ENCODE measurements around the gene ARID4B. TPM values are rescaled to one million over a fixed set of nuclear protein-coding genes. Genes with fewer than 3 reads are reported as not detected.

ARID4B gene
- total and polyA plus RNA-seq, 2 donors (not counting 3 experiments of a cell fraction or from before 2014, with no cell fraction given): 6.7 to 40.7 TPM

- H4K20me1 ChIP-seq (replicated peaks; ENCODE audit: control insufficient read depth, extremely low read depth, insufficient read depth, low read length): no peaks in the 10 kb centered on the region
- DNase-seq (ENCODE audit: low read depth, low spot score) (no peak), FAIRE-seq (no peak)
- H3K9me1 ChIP-seq (replicated peaks; ENCODE audit: control insufficient read depth, extremely low read depth, insufficient read depth, low read length): no peaks in the 10 kb centered on the region
- no peaks in the 10 kb centered on the region for H3K79me2 ChIP-seq (ENCODE audit: control insufficient read depth, insufficient read depth, low read length)
- H3K4me3 ChIP-seq (replicated peaks in 1 of 3; ENCODE audit: insufficient read depth in 1 of 3, low read depth in 1 of 3, low read length in 3 of 3): no peak overlapping the region
- no peak overlapping the region for H2AFZ ChIP-seq (ENCODE audit: low read depth, low read length)
- H3K4me2 ChIP-seq (ENCODE audit: insufficient read depth, low read length): no peak overlapping the region
- no peaks in the 10 kb centered on the region for H3K9me3 ChIP-seq (replicated peaks; ENCODE audit: control insufficient read depth, insufficient read depth, low read length)
- no peak for TF ChIP-seq EZH2 (IDR thresholded peaks at IDR 0.05; ENCODE audit: borderline replicate concordance, low read depth, low read length, severe bottlenecking)
- dilution Hi-C loops (cut with MboI; ENCODE audit: extremely low pct_ligation_motif_present, low sequenced_read_pairs): no loop called here
- intact Hi-C loops (cut with micrococcal nuclease): no loop called here
- H3K36me3 ChIP-seq (ENCODE audit: control insufficient read depth in 2 of 2, extremely low read depth in 1 of 2, insufficient read depth in 2 of 2, low read length in 2 of 2): peaks cover 12 to 13% of the 10 kb centered on the region in 2 experiments
- H3K27ac ChIP-seq (ENCODE audit: insufficient read depth, low read depth, low read length): no peak overlapping the region
- BruUV-seq (replicated peaks): no TSS peak
- ChIA-PET CTCF (interaction anchor here (0.7 kb wide), 1 partner anchor 326 kb away, joined by 4 read pairs; no protein-coding TSS in a partner anchor), POLR2A (no interaction called here)
- no peaks in the 10 kb centered on the region for H3K4me1 ChIP-seq (ENCODE audit: control insufficient read depth, extremely low read depth, insufficient read depth, low read length)
- H3K27me3 ChIP-seq (ENCODE audit: control insufficient read depth in 2 of 2, insufficient read depth in 2 of 2, low read length in 2 of 2): no peaks in the 10 kb centered on the region
- no peak overlapping the region for H3K9ac ChIP-seq (replicated peaks; ENCODE audit: extremely low read depth, insufficient read depth, low read length)
Observed at GRCh38 chr1:235176486-235176885, 151.5 kb downstream of the ARID4B start.

GRCh38 chr1:235169986-235170385 lies 158.0 kb downstream of the ARID4B start:
- no peak overlapping the region for H3K4me2 ChIP-seq (ENCODE audit: insufficient read depth, low read length)
- CTCF ChIA-PET: no interaction called here
- POLR2A ChIA-PET: interaction anchor here (0.7 kb wide), 1 partner anchor 17 kb away, joined by 3 read pairs; no protein-coding TSS in a partner anchor
- H3K9me3 ChIP-seq (replicated peaks; ENCODE audit: control insufficient read depth, insufficient read depth, low read length): no peaks in the 10 kb centered on the region
- no peaks in the 10 kb centered on the region for H3K27me3 ChIP-seq (ENCODE audit: control insufficient read depth in 2 of 2, insufficient read depth in 2 of 2, low read length in 2 of 2)
- no peaks in the 10 kb centered on the region for H3K79me2 ChIP-seq (ENCODE audit: control insufficient read depth, insufficient read depth, low read length)
- intact Hi-C loops (cut with micrococcal nuclease): no loop called here
- FAIRE-seq (no peak), DNase-seq (ENCODE audit: low read depth, low spot score) (no peak)
- no peak overlapping the region for H3K4me3 ChIP-seq (replicated peaks in 1 of 3; ENCODE audit: insufficient read depth in 1 of 3, low read depth in 1 of 3, low read length in 3 of 3)
- no peak overlapping the region for H2AFZ ChIP-seq (ENCODE audit: low read depth, low read length)
- H3K9me1 ChIP-seq (replicated peaks; ENCODE audit: control insufficient read depth, extremely low read depth, insufficient read depth, low read length): no peaks in the 10 kb centered on the region
- no peaks in the 10 kb centered on the region for H4K20me1 ChIP-seq (replicated peaks; ENCODE audit: control insufficient read depth, extremely low read depth, insufficient read depth, low read length)
- H3K4me1 ChIP-seq (ENCODE audit: control insufficient read depth, extremely low read depth, insufficient read depth, low read length): no peaks in the 10 kb centered on the region
- no TSS peak for BruUV-seq (replicated peaks)
- no peak overlapping the region for H3K27ac ChIP-seq (ENCODE audit: insufficient read depth, low read depth, low read length)
- peaks cover 5 to 9% of the 10 kb centered on the region in 2 experiments for H3K36me3 ChIP-seq (ENCODE audit: control insufficient read depth in 2 of 2, extremely low read depth in 1 of 2, insufficient read depth in 2 of 2, low read length in 2 of 2)
- dilution Hi-C loops (cut with MboI; ENCODE audit: extremely low pct_ligation_motif_present, low sequenced_read_pairs): no loop called here
- no peak overlapping the region for H3K9ac ChIP-seq (replicated peaks; ENCODE audit: extremely low read depth, insufficient read depth, low read length)
- TF ChIP-seq EZH2 (IDR thresholded peaks at IDR 0.05; ENCODE audit: borderline replicate concordance, low read depth, low read length, severe bottlenecking) (no peak), FOS (IDR thresholded peaks at IDR 0.05; ENCODE audit: borderline replicate concordance, insufficient read depth, low read length) (no peak), MAX (IDR thresholded peaks at IDR 0.05; ENCODE audit: insufficient read depth, insufficient read length) (no peak), CTCF (IDR thresholded peaks at IDR 0.05; ENCODE audit: extremely low read depth in 1 of 2, insufficient read depth in 1 of 2, low read depth in 1 of 2, low read length in 2 of 2) (no peak), MYC (IDR thresholded peaks at IDR 0.05; ENCODE audit: low read depth, low read length) (no peak), GATA2 (IDR thresholded peaks at IDR 0.05; ENCODE audit: insufficient read depth, insufficient read length, low read depth, low read length) (no peak), POLR2AphosphoS5 (IDR thresholded peaks at IDR 0.05; ENCODE audit: insufficient read depth, low read depth, low read length) (no peak), JUN (IDR thresholded peaks at IDR 0.05; ENCODE audit: borderline replicate concordance, insufficient read depth, insufficient read length, low read depth) (no peak), POLR2A (IDR thresholded peaks at IDR 0.05; ENCODE audit: low read depth, low read length) (no peak)
